HepG2 (cell line): ENCODE measurements around the gene SPNS2. TPM values are rescaled to one million over a fixed set of nuclear protein-coding genes. Genes with fewer than 3 reads are reported as not detected.

Source experiments
- CCAR2 ChIP-seq: fragments of 200-400 bp; formaldehyde crosslinking; optimal IDR thresholded peaks from 2 replicates; pipeline ENCODE3; 2018; ENCODE audit warnings: low read depth, mild to moderate bottlenecking, low read length, moderate library complexity
- CHCHD3 ChIP-seq: sonication (generic); formaldehyde crosslinking; IDR thresholded peaks from 2 replicates; pipeline ENCODE4 v1.8.0; 2022; ENCODE audit warnings: mild to moderate bottlenecking, missing genetic modification reagents, moderate library complexity
- EHMT2 ChIP-seq: fragments of 200-600 bp; sonication (generic); IDR thresholded peaks from 2 replicates; pipeline ENCODE4 v1.7.0; 2017; ENCODE audit warnings: antibody characterized with exemption, low read depth, low read length, borderline replicate concordance
- ETS1 ChIP-seq: sonication (generic); formaldehyde crosslinking; IDR thresholded peaks from 2 replicates; pipeline ENCODE4 v1.4.0; 2020; ENCODE audit warnings: missing genetic modification reagents
- IKZF5 ChIP-seq: IDR thresholded peaks from 2 replicates; pipeline ENCODE4 v1.6.1; 2018; ENCODE audit warnings: missing genetic modification reagents, mild to moderate bottlenecking, missing compliant biosample characterization
- IRF2 ChIP-seq: IDR thresholded peaks from 2 replicates; pipeline ENCODE4 v1.6.1; 2018; ENCODE audit warnings: missing genetic modification reagents, missing compliant biosample characterization
- KAT8 ChIP-seq: IDR thresholded peaks from 2 replicates; pipeline ENCODE4 v1.6.1; 2016; ENCODE audit warnings: missing genetic modification reagents, missing compliant biosample characterization
- MTF1 ChIP-seq: sonication (generic); formaldehyde crosslinking; IDR thresholded peaks from 2 replicates; pipeline ENCODE4 v1.5.0; 2020; ENCODE audit warnings: missing genetic modification reagents
- MZF1 ChIP-seq: sonication (generic); formaldehyde crosslinking; IDR thresholded peaks from 2 replicates; pipeline ENCODE4 v1.8.1; 2023; ENCODE audit warnings: mild to moderate bottlenecking, missing genetic modification reagents, borderline replicate concordance
- SP4 ChIP-seq: sonication (generic); formaldehyde crosslinking; IDR thresholded peaks from 2 replicates; pipeline ENCODE4 v1.8.1; 2023; ENCODE audit warnings: mild to moderate bottlenecking, missing genetic modification reagents
- USF2 ChIP-seq, 2 experiments: sonication (generic) in 1 of 2; formaldehyde crosslinking in 1 of 2; IDR thresholded peaks; 2 replicates each; pipeline versions ENCODE4 v1.5.1 to v1.6.1; 2011 to 2020; ENCODE audit warnings: borderline replicate concordance in 1 of 2, low read depth in 1 of 2, low read length in 1 of 2, mild to moderate bottlenecking in 1 of 2, missing genetic modification reagents in 1 of 2, moderate library complexity in 1 of 2
- ZNF124 ChIP-seq: sonication (generic); formaldehyde crosslinking; IDR thresholded peaks from 2 replicates; pipeline ENCODE4 v1.4.0; 2020; ENCODE audit warnings: missing genetic modification reagents
- ZNF256 ChIP-seq: sonication (generic); formaldehyde crosslinking; conservative IDR thresholded peaks from 2 replicates; pipeline ENCODE4 v1.4.0; 2020; ENCODE audit warnings: missing genetic modification reagents
- ZNF264 ChIP-seq: sonication (generic); formaldehyde crosslinking; IDR thresholded peaks from 2 replicates; pipeline ENCODE4 v1.4.0; 2020; ENCODE audit warnings: missing genetic modification reagents
- ZNF414 ChIP-seq: sonication (generic); formaldehyde crosslinking; IDR thresholded peaks from 2 replicates; pipeline ENCODE4 v1.5.0; 2020; ENCODE audit warnings: missing genetic modification reagents
- ZNF513 ChIP-seq: sonication (generic); formaldehyde crosslinking; conservative IDR thresholded peaks from 2 replicates; pipeline ENCODE4 v1.5.0; 2020; ENCODE audit warnings: missing genetic modification reagents
- ZNF563 ChIP-seq: sonication (generic); formaldehyde crosslinking; IDR thresholded peaks from 2 replicates; pipeline ENCODE4 v1.8.0; 2022; ENCODE audit warnings: mild to moderate bottlenecking, moderate library complexity, missing genetic modification reagents
- ZNF570 ChIP-seq: sonication (generic); formaldehyde crosslinking; IDR thresholded peaks from 2 replicates; pipeline ENCODE4 v1.4.0; 2020; ENCODE audit warnings: mild to moderate bottlenecking, missing genetic modification reagents, borderline replicate concordance
- ZNF766 ChIP-seq: sonication (generic); formaldehyde crosslinking; IDR thresholded peaks from 2 replicates; pipeline ENCODE4 v1.5.0; 2020; ENCODE audit warnings: missing genetic modification reagents, borderline replicate concordance
- ZNF777 ChIP-seq: sonication (generic); formaldehyde crosslinking; IDR thresholded peaks from 2 replicates; pipeline ENCODE4 v1.4.0; 2020; ENCODE audit warnings: missing genetic modification reagents
- ZNF850 ChIP-seq: sonication (generic); formaldehyde crosslinking; conservative IDR thresholded peaks from 2 replicates; pipeline ENCODE4 v1.9.0; 2021; ENCODE audit warnings: mild to moderate bottlenecking, missing genetic modification reagents
- ZSCAN12 ChIP-seq: sonication (generic); formaldehyde crosslinking; IDR thresholded peaks from 2 replicates; pipeline ENCODE4 v1.9.0; 2021; ENCODE audit warnings: mild to moderate bottlenecking, missing genetic modification reagents
- polyA plus RNA-seq, 8 experiments: library from polyadenylated mRNA; depleted of rRNA in 3 of 8; stranded (reverse) in 7 of 8; unstranded in 1 of 8; fragments of >200 nt; fragmentation: Illumina TruSeq in 4 of 8; extraction: Trizol in 4 of 8; gene quantifications; 2 replicates each; pipeline versions ENCODE4 v1.2.1 to v1.2.3, GENCODE V29; 2011 to 2016; ENCODE audit warnings: low read depth in 4 of 8, missing spikeins in 1 of 8, mixed read lengths in 1 of 8; ENCODE audit not compliant: insufficient read depth in 1 of 8
- total RNA-seq, 5 experiments: library from RNA; depleted of rRNA; stranded (reverse); fragments of >200 nt; fragmentation: Illumina TruSeq; extraction: Trizol; gene quantifications; 2 replicates each; pipeline ENCODE4 v1.2.3, GENCODE V29; 2016; ENCODE audit warnings: low read depth in 1 of 5
- TF ChIP-seq, protein P1 (sequence below): sonication (generic); formaldehyde crosslinking; IDR thresholded peaks from 2 replicates; pipeline ENCODE4 v1.5.0; 2020; ENCODE audit warnings: mild to moderate bottlenecking, missing genetic modification reagents, moderate library complexity

SPNS2 gene
- total and polyA plus RNA-seq, 2 of the 13 experiments (the other 11 are each of a cell fraction or from before 2014, with no cell fraction given), result 0.01 TPM; not detected in 1

DNA sequence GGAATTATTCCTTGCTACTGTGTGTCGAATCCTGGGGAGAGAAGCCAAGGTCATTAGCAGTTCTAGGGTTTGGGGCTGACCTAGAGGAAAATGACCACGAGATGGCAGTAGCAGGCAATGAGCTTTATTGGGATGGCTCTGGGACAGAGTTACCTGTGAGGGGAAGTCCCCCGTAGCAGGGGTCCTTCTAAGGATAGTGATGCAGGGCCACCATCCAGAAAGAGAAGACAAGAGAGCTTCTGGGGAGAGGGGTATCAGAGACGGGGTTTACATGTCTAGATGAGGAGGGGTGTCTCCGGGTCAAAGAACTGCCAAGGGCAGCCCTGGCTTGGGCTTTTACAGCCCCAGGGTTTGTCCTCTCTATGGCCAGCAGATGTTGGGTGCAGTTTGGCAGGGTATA, 68.1 kb downstream of the SPNS2 start (continued):
- TF ChIP-seq ZNF414 (no peak), ZNF850 (CRISPR knock-in tag) (no peak), ZNF264 (CRISPR knock-in tag) (no peak), USF2 (IDR thresholded peaks at IDR 0.05; ENCODE audit: low read depth, low read length) (no peak), USF2 (CRISPR knock-in tag; IDR thresholded peaks at IDR 0.05; ENCODE audit: borderline replicate concordance) (no peak), MZF1 (CRISPR knock-in tag) (no peak), IKZF5 (no peak), ZNF777 (CRISPR knock-in tag) (no peak), ZNF124 (no peak), KAT8 (no peak; the same call in 1 of the 2 replicates), ETS1 (CRISPR knock-in tag) (no peak), ZSCAN12 (no peak), IRF2 (0 out of 2 replicates have a peak, but pooled peaks have one; percentile 16), ZNF513 (CRISPR knock-in tag) (no peak), CCAR2 (no peak), EHMT2 (no peak), SP4 (no peak), MTF1 (CRISPR knock-in tag) (no peak), ZNF256 (CRISPR knock-in tag) (no peak), ZNF766 (CRISPR knock-in tag) (no peak), ZNF570 (no peak), CHCHD3 (CRISPR knock-in tag) (no peak), ZNF563 (CRISPR knock-in tag) (no peak)
- TF ChIP-seq, protein P1, sequence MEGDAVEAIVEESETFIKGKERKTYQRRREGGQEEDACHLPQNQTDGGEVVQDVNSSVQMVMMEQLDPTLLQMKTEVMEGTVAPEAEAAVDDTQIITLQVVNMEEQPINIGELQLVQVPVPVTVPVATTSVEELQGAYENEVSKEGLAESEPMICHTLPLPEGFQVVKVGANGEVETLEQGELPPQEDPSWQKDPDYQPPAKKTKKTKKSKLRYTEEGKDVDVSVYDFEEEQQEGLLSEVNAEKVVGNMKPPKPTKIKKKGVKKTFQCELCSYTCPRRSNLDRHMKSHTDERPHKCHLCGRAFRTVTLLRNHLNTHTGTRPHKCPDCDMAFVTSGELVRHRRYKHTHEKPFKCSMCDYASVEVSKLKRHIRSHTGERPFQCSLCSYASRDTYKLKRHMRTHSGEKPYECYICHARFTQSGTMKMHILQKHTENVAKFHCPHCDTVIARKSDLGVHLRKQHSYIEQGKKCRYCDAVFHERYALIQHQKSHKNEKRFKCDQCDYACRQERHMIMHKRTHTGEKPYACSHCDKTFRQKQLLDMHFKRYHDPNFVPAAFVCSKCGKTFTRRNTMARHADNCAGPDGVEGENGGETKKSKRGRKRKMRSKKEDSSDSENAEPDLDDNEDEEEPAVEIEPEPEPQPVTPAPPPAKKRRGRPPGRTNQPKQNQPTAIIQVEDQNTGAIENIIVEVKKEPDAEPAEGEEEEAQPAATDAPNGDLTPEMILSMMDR (CRISPR knock-in tag), result peak; percentile 91
